Fibroblast of the aortic adventitia (primary cell): ENCODE data around the gene CTNNA3. TPM values are rescaled to one million over a fixed set of nuclear protein-coding genes. Genes with fewer than 3 reads are reported as not detected.

ENCODE experiments used
- DNase-seq: peaks from one replicate; pipeline ENCODE4 v3.0.0-alpha.2; 2010; ENCODE audit warnings: low read depth
- H3K4me3 ChIP-seq: 2 replicates; pipeline ENCODE4 v1.5.1; 2011; ENCODE audit warnings: low read depth, mild to moderate bottlenecking, control low read depth, low read length, moderate library complexity
- CTCF ChIP-seq: IDR thresholded peaks from 2 replicates; pipeline ENCODE4 v1.5.1; 2011; ENCODE audit warnings: mild to moderate bottlenecking, low read length, control low read depth, inconsistent platforms; ENCODE audit not compliant: insufficient read depth
- total RNA-seq: library from RNA; depleted of rRNA; stranded (reverse); fragments of >200 nt; gene quantifications from 2 replicates; pipeline ENCODE4 v1.2.3, GENCODE V29; 2012; ENCODE audit warnings: low replicate concordance

The CTNNA3 gene
- total RNA-seq, 1 donor: not detected

- DNase-seq: no peak
- TF ChIP-seq CTCF: no peak
Observed at GRCh38 chr10:66026321-66026720, 1669.7 kb downstream of the CTNNA3 start.

GRCh38 chr10:66025186-66025585 lies 1670.8 kb downstream of the CTNNA3 start:
- no peak for TF ChIP-seq CTCF
- no peak for DNase-seq
- H3K4me3 ChIP-seq: no peak overlapping the region

More at GRCh38 chr10:66026321-66026720, 1669.7 kb downstream of the CTNNA3 start:
- H3K4me3 ChIP-seq: no peak overlapping the region

- no peak for DNase-seq
- no peak for TF ChIP-seq CTCF
- no peak overlapping the region for H3K4me3 ChIP-seq
Observed at GRCh38 chr10:66021423-66021822, 1674.6 kb downstream of the CTNNA3 start.

- no peak overlapping the region for H3K4me3 ChIP-seq
- no peak for TF ChIP-seq CTCF
- no peak for DNase-seq
Observed at GRCh38 chr10:66008221-66008620, 1687.8 kb downstream of the CTNNA3 start.

- TF ChIP-seq CTCF: no peak
Observed at GRCh38 chr10:66006411-66006810, 1689.6 kb downstream of the CTNNA3 start.

GRCh38 chr10:65993451-65993850 lies 1702.5 kb downstream of the CTNNA3 start:
- DNase-seq: no peak
- no peak for TF ChIP-seq CTCF
- H3K4me3 ChIP-seq: no peak overlapping the region

More at GRCh38 chr10:66006411-66006810, 1689.6 kb downstream of the CTNNA3 start:
- H3K4me3 ChIP-seq: no peak overlapping the region
- no peak for DNase-seq

GRCh38 chr10:65968871-65969270 lies 1727.1 kb downstream of the CTNNA3 start:
- TF ChIP-seq CTCF: no peak
- no peak overlapping the region for H3K4me3 ChIP-seq
- no peak for DNase-seq
